HCT116 (cell line): Measurements from ENCODE around the gene STK16.

Experiments
- CEBPB ChIP-seq: IDR thresholded peaks from 2 replicates; pipeline ENCODE4 v1.6.1; 2012; ENCODE audit warnings: low read depth
- CTCF ChIP-seq, 3 experiments: fragments of 200-600 bp in 1 of 3; sonication (generic) in 1 of 3; IDR thresholded peaks in 2 of 3; conservative IDR thresholded peaks in 1 of 3; 2 replicates each; pipeline ENCODE4 v1.5.1; 2012 to 2017; ENCODE audit warnings: low read depth in 2 of 3, low read length in 2 of 3, antibody characterized with exemption in 1 of 3, borderline replicate concordance in 1 of 3, control low read depth in 1 of 3, mild to moderate bottlenecking in 1 of 3, mixed read lengths in 1 of 3, mixed run types in 1 of 3, moderate library complexity in 1 of 3; ENCODE audit not compliant: insufficient read depth in 1 of 3
- EZH2 ChIP-seq: fragments of 200-600 bp; sonication (generic); IDR thresholded peaks from 2 replicates; pipeline ENCODE4 v1.6.1; 2017; ENCODE audit warnings: antibody characterized with exemption, mixed run types
- MAX ChIP-seq: IDR thresholded peaks from 2 replicates; pipeline ENCODE4 v1.6.1; 2012
- POLR2A ChIP-seq: IDR thresholded peaks from 2 replicates; pipeline ENCODE4 v1.7.0; 2011; ENCODE audit warnings: borderline replicate concordance; ENCODE audit not compliant: insufficient read depth, insufficient read length; ENCODE audit errors: extremely low read depth
- POLR2AphosphoS5 ChIP-seq: IDR thresholded peaks from 2 replicates; pipeline ENCODE4 v1.6.1; 2011; ENCODE audit warnings: mild to moderate bottlenecking, low read depth, low read length, moderate library complexity
- REST ChIP-seq: IDR thresholded peaks from 2 replicates; pipeline ENCODE4 v1.6.1; 2012; ENCODE audit warnings: low read depth
- SIN3A ChIP-seq: IDR thresholded peaks from 2 replicates; pipeline ENCODE4 v1.6.1; 2012; ENCODE audit warnings: low read depth
- YY1 ChIP-seq: IDR thresholded peaks from 2 replicates; pipeline ENCODE4 v1.6.1; 2011; ENCODE audit warnings: low read length, low read depth, moderate library complexity, mild to moderate bottlenecking; ENCODE audit not compliant: insufficient replicate concordance; ENCODE audit errors: extremely low read depth

- TF ChIP-seq MAX (no peak), CTCF (IDR thresholded peaks at IDR 0.05 in 2 of 3, conservative IDR thresholded peaks at IDR 0.05 in 1 of 3; ENCODE audit: borderline replicate concordance in 1 of 3, insufficient read depth in 1 of 3, low read depth in 2 of 3, low read length in 2 of 3) (no peak), POLR2A (no peak), YY1 (no peak), POLR2AphosphoS5 (no peak), SIN3A (no peak), REST (no peak), CEBPB (no peak), EZH2 (no peak)
Measured at GRCh38 chr2:219250049-219250781, 4.9 kb downstream of the STK16 start.
